Pulmonary artery endothelial cell (primary cell): ENCODE results near the gene MAEA. TPM values are rescaled to one million over a fixed set of nuclear protein-coding genes. Genes with fewer than 3 reads are reported as not detected.
"Not testable (repeated sequence)": the region's sequence is repeated elsewhere in the genome, so short reads cannot be mapped to it uniquely, and the experiment has no call there.

ENCODE experiments used
- DNase-seq: peaks from one replicate; pipeline ENCODE4 v3.0.0-alpha.2; 2011; ENCODE audit warnings: low read depth, low spot score
- total RNA-seq: library from RNA; depleted of rRNA; stranded (reverse); fragments of >200 nt; gene quantifications from 2 replicates; pipeline ENCODE4 v1.2.3, GENCODE V29; 2014

The MAEA gene
- total RNA-seq, 1 donor from 2014 or later = 54.7 TPM

DNA sequence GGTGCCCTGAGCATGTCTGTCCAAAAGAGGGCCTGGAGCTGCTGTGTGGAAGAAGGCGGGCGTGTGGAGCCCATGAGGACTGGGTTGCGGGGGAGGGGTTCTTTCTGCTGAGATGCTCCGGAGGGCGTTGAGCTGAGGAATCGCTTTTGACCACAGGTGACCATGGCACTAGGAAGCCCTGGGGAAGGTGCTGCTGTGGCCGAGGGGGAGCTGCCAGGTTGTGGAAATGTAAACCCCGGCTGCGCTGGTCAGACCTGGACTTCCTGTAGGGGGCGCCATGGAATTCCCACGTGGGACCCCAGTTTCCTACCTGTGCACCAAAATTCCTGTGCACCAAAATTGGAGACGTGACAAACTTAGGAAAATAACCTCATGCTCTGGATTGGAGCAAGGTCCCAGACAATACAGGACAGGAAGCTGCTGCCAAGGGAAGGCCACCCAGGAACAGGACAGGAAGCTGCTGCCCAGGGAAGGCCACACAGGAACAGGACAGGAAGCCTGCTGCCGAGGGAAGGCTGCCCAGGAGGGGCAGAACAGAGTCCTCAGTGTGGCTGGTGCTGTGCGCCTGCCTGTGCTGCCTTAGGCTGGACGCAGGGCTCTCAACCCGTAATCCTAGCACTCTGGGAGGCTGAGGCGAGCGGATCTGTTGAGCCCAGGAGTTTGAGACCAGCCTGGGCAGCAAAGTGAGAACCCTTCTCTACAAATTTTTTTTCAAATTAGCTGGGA, 29.0 kb downstream of the MAEA start:
- DNase-seq = no peak

DNA sequence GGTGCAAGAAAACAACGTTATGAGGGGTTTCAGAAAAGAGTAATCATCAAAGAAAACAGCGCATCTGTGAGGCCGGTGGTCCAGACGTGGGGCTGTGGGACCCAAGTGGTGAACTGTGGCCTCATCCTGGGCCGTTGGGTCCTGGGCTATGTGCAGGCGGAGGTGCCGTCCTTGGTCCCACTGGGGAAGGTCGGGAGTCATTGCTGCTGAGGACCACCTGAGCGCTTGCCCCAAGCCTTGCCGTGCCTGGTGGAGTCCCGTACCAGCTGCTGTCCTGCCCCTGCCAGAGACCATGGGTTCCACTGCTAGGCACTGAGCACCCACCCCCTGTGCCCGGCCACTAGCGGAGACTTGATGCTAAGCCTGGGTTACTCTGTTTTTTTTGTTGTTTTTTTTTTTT, 31.8 kb downstream of the MAEA start:
- DNase-seq = no peak

DNA sequence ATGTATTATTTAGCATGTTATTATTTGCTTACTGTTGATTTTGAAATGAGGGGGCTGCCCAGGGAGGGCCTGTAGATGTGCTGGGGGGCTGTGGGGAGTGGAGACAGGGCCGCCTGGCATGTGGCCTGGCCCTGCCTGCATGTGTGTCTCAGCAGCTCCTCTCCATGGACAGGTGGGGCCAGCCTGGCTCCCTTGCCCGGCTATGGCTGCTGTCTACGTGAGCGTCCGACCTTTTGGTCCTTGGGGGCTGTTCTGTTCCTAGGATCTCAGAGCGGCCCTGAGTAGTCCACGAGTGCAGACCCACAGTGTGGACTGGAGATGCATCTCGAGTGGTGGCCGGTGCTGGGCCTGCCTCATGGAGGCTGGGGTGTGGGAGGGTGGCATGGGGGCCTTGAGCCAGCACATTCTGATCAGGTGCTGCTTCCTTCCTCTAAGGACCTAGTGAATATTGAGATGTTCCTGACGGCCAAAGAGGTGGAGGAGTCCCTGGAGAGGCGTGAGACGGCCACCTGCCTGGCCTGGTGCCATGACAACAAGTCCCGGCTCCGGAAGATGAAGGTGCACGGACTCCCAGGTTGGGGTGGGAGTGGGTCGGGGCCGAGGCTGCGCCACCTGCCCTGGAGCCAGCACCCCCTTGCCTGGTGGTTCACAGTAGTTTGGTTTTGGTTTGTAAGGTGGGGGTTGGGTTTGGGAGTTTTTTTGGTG, 32.4 kb downstream of the MAEA start:
- DNase-seq = no peak

DNA sequence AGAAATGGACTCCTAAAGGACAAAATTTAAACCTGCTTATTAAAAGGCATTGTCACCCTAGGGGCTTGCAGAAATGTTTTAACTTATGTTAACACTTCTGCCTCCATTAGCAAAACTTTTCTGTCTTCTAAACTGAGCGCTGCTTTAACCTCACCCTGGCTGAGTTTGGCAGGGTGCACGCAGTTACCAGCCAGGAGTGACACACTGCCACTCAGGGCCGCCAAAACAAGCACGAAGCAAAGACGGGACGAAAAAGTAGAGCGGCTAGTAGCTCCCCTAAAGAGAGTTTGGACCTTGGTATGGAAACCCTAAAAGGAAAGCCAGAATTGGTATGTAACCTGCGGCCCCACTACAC, 33.6 kb downstream of the MAEA start:
- no peak for DNase-seq

DNA sequence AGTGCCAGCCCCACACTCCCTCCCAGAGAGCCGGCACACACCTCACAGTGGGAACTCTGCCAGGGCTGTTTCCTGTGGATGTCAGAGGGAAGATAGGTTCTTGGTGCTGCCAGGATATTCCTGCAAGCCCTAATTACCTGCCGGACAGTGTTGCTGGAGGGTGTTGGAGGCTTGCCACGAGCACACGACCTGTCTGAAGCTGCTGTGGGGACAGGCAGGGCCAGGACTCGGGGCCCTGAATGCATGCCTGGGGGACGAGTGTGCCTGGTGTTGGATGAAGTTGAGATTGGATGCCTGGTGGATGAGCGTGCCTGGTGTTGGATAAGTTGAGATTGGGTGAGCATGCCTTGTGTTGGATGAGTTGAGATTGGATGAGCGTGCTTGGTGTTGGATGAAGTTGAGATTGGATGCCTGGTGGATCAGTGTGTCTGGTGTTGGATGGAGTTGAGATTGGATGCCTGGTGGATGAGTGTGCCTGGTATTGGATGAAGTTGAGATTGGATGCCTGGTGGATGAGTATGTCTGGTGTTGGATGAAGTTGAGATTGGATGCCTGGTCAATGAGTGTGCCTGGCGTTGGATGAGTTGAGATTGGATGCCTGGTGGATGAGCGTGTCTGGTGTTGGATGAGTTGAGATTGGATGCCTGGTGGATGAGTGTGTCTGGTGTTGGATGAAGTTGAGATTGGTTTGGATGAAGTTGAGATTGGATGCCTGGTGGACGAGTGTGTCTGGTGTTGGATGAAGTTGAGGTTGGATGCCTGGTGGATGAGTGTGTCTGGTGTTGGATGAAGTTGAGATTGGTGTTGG, 34.1 kb downstream of the MAEA start:
- DNase-seq = no peak

DNA sequence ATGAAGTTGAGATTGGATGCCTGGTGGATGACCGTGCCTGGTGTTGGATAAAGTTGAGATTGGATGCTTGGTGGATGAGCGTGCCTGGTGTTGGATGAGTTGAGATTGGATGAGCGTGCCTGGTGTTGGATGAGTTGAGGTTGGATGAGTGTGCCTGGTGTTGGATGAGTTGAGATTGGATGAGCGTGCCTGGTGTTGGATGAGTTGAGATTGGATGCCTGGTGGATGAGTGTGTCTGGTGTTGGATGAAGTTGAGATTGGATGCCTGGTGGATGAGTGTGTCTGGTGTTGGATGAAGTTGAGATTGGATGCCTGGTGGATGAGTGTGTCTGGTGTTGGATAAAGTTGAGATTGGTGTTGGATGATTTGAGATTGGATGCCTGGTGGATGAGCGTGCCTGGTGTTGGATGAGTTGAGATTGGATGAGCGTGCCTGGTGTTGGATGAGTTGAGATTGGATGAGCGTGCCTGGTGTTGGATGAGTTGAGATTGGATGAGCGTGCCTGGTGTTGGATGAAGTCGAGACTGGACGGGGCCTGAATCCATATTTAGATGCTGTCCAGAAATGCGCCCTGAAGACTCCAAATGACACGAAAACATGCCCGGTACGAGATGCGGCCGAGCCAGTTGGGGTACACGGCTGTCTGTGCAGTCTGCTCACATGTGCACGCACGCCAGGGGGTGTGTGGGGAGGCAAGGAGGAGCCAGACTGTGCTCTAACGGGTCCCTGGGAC, 34.9 kb downstream of the MAEA start:
- not testable (repeated sequence) for DNase-seq

DNA sequence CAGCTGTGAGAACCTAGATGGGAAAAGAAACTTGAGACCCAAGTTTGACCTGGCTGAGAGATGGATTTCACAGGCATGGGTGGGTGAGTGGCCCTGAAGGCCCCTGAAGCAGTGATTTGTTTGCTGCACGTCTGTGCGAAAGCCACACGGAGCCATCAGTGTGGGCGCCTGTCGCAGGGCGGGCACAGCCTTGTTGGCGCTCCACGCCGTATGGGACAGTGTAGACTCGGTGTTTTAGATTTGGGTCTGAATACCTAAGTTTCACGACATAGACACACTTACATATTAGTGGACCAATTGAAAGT, 35.4 kb downstream of the MAEA start:
- DNase-seq = no peak

DNA sequence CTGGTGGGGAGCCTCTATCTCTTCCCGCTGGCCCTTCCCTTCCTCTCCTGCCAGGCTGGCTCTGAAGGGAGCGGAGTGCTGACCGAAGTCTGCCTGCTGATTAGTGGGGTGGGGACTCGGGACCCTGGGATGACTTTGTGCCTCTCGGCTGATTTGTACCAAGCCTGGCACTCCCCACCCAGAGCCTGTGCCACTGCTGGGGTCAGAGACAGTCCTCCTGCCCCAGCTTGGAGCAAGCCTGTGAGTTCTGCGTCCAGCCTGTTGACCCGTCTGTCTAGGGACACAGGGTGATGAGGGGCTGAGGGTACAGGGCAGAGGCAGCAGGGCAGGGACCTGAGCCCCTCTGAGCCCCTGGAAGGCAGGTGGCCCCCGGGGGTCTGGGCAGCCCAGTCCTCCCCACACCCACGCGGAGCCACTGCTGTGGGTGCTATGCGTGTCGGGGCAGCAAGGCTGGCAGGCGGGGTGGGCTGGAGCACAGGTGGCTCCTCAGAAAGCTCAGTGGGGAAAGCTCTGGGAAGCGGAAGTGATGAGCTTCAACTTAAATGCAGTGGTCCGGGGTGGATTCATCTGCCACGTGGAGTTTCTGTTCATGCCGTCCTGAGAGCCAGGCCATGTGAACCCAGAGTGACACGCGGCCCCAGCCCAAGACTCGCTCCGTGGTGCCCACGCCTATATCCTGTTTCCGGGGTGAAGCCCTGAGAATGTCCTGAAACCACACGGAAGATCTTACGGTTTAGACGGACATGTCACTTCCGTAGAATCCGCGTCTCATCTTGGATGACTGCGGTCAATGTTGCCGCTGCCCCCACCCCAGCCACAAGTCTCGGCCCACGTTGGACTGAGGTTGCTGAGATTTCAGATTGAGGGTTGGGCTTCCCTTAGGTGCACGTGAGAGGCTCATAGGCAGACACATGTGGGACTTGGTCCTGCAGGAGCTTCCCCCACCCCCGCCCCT, 36.3 kb downstream of the MAEA start:
- DNase-seq = no peak

DNA sequence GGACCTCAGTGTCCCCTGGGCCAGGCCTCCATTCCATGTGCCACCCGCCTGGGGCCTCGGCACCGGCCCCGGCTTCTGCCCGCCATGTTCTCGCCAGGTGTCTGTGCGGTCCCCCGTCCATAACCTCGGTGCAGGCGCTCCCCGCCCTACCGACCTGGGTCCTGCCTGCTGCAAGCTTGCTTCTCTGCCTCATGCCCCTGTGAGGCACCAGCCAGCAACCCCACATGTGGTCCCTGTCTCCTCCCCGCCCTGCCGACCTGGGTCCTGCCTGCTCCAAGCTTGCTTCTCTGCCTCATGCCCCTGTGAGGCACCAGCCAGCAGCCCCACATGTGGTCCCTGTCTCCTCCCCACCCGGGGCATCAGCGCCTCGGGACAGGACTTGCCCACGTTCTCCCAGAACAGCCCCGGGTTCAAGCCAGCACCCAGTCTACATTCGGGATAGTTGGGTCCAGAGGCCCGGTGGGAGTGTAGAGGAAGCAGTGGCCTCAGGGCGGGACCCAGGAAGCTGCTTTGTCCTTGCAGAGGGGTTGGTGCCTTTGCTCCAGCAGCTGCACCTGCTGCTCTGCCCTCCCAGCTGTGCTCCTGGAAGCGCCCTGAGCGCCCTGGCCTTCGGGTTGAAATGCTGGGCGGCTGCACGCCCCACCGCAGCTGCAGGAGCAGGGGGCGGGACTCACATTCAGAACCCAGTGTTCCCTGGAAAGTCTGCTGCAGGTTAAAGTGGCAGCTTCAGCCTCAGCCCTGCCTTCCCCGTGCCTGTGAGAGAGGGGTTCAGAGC, 37.2 kb downstream of the MAEA start:
- no peak for DNase-seq

DNA sequence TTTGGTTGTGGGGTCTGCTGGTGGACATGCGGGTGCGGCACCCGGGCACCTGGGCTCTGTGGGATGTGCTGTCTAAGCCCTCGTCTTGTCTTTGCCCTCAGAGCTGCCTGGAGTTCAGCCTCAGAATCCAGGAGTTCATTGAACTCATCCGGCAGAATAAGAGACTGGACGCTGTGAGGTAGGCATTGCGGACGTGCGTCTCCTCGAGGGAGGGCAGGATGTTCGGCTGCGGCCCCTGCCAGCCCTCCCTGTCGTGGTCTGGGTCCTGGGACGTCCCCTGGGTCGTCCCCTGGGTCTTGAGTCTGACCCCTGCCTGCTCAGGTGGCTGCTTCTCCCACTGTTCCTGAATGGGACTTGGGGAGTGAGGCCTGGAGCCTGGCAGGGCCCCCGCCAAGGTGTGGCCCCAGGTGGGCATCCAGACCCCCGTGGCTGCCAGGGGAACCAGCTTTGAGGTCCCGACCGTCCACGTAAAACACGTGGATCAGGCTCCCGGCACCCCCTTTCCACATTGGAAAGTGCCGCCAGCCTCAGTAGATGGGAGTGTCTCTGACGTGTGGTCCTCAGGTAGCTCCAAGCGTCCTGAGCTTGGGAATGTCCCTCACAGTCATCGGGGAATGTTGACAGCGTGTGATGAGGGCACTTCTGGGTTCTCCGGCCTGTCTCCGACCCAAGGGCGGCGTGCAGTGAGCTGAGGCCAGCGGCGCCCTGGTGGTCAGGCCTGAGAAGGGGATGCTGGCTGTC, 38.0 kb downstream of the MAEA start:
- no peak for DNase-seq

DNA sequence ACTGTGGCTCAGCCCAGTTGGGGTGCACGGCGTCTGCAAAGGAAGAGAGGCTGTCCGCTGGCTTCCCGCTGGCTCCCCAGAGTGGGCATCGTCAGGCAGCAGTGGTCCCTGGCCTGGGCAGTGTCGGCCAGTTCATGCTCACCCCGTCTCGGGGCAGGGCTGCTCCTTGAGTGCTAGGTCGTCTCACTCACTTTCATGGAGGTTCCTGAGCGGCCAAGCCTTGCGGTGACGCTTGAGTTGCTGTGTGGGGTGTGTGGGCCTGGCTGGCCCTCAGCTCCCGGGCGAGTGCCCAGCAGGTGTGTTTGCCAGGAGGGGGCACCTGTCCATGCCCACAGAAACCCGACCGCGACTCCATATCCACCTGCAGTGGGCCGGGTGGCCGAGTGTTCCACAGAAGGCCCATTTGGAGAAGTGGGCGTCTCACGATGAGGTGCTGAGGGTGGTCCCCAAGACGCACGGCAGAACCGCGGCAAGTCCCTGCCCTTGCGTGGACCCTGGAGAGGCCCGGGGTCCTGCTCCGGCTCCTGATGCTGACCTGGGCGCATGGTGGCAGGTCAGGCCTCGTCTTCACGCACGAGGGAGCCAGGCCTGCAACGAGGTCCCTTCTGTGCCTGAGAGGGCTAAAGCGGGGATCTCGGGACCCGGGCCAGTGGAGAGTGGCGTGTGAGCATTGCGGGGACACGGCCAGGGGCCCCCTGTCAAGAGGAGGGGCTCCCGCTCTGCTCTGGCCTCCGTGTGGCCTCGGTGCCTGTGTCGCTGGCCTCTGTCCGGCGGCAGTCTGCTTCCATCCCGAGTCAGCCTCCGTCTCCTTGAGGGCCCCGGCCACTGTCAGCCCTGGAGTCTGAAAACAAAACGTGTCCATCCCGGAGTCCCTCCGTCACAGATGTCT, 38.8 kb downstream of the MAEA start:
- no peak for DNase-seq

DNA sequence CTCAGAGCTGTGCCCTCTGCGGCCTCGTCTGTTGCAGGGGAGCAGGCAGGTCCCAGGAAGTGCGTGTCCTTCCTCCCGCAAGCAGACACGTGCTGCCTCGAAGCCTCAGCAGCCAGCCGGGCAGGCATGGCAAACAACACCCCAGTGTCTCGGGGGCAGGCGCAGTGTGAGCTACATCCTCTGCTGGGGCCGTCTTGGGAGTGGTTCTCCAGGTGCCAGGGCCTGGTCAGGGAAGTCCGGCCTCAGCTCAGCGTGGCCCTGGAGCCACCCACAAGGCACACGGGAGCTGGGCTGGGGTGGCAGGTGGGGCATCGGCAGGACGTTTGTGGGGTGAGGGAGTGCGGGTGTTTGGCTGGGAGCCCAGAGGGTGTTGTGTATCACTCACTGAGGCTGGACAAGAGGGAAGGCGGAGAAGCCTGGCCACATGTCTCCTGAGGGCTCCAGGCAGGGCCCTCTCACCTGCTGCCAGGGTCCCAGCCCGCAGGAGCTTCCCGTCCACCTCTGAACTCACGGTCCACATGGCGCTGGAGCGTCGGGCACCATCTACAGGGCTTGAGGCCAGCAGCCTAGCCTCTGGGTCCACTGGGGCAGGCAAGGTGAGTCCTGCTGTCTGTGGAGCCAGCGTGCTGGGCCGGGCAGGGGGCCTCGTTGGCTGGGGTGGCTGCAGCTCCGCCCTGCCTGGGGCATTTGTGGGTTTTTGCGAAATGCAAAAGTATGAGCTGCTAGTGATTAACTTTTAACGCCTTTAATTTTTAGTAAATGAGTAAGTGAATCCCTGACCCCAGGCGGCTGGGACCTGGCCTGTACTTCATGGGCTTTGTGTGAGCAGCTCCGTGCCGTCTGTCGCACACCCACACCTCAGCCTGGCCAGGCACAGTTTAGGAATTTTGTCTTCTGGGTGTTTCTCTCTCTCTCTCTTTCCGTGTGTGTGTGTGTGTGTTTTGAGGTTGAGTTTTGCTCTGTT, 40.0 kb downstream of the MAEA start:
- no peak for DNase-seq

DNA sequence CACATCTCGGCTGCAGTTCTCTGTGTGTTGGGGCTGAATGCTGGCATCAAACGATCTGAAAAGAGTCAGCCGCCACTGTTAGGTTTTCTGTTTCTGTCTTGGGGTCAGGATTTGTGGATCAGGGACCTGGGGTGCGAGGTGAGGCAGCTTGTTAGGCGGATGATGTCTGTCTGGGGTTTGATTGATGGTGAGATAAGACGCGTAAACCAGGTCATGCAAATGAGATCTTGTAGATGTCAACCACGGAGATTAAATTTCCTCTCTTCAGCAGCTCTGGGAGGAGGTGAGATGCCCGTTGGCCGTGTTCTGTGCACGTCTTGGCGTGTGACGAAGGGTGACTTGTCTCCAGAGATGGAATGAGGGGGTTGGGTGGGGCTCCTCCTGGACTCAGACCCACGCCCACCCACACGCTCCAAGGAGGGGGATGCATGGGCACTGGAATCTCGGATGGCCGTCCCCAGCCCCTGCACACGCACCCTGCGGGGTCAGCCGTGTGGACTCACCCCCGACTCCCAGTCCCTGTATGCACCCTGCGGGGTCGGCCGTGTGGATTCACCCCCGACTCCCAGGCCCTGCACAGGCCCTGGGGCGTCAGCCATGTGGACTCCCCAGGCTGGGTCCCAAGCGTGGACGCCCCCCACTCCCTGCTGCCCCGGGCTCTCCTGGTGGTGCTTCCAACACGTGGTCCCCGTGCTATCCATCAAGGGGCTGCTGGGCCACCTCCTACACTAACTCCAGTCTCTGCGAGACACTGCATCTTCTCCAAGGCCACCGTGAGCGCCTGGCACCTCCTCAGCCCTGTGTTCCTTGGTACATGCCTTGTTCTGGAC, 41.3 kb downstream of the MAEA start:
- no peak for DNase-seq

DNA sequence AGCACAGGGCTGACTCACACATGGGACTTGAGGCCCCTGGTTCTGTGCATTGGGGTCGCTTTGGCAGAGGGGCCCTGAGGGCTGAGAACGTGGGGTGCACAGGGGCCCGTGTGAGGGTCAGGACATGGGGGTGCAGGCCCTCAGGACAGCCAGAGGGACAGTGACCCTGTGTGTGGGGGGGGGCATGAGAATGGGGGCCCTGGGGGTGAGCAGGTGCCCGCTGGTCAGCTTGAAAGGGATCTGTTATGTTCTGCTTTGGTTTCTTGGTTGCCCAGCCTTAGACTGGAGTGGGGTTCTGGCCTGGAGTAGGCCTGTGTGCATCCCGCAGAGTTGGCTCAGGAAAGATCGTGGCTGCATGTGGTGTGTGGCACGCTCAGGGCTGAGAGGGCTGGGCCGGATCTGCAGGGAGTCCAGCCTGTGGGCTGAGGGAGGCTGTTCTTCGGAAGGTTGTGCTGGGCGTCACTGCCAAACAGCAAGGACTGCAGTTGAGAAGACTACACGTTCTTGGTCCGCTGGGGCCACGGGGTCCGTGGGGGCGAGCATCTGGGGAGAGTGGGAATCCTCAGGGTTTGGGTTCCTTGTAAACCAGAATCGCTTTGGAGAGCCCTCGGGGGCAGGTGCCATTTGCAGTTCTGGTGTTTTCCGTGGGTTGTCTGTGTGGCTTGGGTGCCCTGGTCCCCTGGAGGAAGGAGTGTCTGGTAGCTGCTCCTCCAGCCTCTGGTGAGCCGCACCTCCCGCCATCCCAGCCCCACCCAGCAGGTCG, 42.1 kb downstream of the MAEA start:
- DNase-seq = no peak

DNA sequence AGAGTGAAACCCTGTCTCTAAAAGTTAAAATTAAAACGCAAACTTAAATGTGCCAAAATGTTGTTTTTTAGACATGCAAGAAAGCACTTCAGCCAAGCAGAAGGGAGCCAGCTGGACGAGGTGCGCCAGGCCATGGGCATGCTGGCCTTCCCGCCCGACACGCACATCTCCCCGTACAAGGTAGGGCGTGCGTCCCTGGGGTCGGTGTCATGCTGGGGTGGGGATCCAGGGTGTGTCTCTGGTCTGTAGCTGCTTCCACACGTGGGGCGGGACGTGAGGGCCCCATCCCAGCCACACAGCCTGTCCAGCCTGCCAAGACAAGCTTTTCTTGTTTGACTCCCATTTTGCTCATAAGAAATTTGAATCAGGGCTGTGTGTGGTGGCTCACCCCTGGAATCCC, 43.0 kb downstream of the MAEA start:
- no peak for DNase-seq

DNA sequence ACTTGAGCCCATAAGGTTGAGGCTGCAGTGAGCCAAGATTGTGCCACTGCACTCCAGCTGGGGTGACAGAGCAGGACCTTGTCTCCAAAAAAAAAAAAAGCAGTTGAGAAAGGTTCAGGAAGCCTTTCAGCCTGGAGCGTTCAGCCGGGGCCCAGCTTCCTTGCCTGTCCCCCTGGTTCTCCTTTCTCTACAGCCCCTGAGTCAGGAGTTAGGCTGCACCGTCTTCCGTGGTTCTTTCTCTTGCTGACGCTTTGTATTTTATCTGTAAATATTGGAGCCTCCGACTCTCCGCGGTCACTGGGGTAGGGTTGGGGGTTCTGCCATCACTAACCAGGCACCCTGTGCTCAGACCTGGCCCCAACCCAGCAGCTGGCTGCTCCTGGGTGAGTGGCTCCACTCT, 43.6 kb downstream of the MAEA start:
- DNase-seq = no peak
